HG03095 (cell line): ENCODE results near the gene CIROP.
"Not testable (repeated sequence)": the region's sequence is repeated elsewhere in the genome, so short reads cannot be mapped to it uniquely, and the experiment has no call there.

ENCODE experiments used
- ATAC-seq: cut with Tn5 transposase; IDR thresholded peaks from one replicate; pipeline ENCODE4 v1.9.1; 2021; ENCODE audit warnings: moderate library complexity; ENCODE audit not compliant: unreplicated experiment

Gene CIROP

DNA sequence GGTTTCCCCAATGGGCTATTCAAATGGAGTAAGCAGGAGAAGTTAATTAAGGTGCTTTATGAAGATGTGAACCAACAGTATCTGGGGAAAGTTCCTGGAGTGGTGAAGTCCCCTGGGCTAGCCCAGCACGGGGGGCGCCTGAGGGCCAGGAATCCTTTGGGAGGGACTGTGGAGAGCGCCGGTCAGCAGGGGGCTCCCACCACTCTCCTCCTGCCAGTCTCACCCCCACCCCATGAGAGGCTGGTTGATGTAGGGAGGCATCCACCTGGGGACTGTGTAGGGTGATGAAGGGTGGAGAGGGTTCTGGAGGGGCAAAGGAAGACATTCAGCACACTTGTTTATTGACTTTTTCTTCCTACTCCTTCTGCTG lies 9.9 kb upstream of the CIROP start:
- no peak for ATAC-seq

DNA sequence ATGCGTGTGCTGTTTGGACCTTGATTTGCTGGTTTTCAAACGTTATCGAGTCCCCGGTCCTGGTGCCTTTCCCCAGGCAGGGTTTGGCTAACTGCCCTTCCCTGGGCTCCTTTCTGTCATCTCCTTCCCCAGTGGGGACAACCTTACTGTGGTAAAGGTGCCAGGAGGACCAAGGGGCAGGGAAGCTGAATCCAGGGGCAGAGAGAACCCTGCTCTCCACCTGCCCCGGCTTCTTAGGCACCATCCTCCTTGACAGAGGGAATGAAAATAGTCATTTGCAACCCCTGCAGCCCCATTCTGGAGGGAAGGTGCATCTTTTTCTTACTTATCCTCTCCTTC lies 9.3 kb upstream of the CIROP start:
- ATAC-seq, result no peak

DNA sequence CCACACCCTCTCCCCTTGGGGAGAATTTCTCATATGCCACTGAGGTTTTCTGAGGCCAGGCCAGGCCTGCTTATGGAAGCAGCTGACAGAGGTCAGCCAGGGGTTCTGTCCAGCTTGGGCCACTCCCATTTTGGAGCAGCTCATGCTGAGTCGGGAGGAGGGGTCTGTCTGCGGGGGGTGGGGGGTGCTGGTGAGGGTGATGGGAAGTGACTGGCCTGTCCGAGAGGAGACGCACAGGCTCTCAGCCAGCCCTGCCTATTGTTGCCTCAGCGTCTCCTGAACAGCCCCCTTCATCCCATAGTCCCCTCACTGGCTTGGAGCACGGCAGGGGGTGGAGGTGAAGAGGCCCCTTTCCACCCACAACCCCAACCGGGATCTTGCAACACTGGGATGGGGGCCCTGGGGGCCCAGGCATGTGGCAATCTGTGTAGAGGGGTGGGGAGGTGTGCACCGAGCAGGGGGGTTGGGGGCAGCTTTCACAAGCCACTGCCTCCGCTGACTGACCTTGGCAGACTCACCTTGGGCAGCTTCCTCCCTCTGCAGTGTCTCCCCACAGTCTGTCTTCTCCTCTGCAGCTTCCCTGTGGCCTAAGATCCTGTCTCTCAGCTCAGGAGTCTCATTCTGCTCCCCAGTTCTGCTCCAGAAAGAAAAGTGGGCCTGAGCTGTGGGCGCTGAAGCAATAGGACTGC lies 8.8 kb upstream of the CIROP start:
- no peak for ATAC-seq

DNA sequence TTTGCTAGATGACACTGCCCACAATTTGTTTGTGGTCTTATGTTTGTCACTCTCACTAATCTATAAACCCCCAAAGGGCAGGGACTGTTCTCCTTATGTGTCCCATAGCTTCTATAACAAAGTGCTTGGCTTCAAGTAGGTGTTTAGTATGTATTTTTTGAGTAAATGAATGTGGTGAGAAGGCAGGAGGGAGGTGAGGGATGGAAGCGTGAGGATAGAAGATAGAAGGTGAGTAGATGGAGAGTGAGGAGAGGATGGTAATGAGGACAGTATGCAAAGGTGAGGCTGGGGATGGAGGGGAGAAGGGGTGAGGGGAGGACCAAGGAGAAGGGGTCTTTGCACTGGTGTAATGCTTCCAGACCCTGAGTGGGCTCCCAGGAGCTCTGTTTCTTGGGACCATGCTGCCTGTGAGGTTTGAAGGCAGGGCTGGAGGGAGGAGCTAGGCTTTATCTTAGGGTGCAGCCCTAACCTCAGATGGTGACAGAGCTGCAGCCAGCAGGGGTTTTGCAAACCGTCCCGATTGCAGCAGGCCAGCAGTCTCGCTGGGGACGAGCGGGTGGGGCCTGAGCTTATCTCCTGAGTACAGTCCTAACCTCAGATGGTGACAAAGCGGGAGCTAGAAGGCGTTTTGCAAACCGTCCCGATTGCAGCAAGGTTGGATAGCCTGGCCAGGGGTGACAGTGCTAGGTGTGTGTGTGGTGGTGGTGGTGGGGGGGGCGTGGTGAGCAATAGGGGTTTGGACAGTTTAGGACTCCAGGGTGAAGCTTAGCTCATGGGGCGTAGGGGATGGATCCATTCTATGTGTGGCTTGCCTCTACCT lies 7.8 kb upstream of the CIROP start:
- no peak for ATAC-seq

DNA sequence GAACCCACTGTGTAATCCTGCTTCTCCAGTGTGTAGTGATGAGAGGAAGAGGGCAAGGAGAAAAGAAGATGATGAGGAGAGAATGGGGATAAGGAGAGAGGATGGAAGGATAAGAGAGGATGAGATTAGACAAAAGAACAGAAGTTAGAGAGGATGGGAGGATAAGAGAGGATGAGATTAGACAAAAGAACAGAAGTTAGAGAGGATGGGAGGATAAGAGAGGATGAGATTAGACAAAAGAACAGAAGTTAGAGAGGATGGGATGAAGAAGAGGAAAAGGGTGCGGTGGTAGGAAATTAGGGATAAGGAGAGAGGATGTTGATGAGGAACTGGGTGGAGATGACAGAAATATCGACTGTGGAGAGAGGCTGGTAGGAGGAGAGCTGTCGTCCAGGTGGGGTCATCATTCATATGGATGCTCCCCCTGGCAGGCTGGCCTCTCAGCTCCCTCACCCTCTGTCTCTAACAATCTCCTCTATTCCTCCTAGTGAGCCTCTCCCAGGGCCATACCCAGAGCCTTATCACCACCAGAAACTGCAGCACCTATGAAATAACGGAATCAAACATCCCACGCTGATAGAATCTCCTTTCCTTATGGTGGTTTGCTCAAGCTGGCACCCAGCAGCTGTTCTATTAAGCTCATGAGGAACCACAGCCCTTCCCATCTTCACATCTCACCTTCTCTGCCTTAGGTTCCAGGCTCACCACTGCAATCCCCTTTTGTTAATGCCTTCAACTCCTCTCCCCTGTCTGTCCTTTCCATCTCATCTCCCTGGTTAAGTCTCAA lies 6.0 kb upstream of the CIROP start:
- no peak for ATAC-seq

DNA sequence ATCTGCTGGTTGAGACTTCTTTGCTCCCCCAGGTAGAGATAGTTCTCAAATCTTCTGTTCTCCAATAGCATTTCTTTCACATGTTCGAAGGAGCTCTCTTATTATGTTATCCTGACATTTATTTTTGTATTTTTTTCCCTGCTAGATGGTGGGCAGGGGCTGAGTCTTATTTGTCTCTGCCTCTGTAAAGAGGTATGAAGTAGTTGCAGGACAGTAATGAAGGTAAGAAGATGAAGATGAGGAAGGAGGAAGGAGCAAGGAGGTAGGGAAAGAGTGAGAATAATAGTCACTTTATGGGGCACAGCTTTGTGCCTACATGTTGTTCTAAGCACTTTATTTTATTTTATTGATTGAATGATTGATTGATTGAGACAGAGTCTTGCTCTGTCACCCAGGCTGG lies 5.0 kb upstream of the CIROP start:
- ATAC-seq, result no peak

DNA sequence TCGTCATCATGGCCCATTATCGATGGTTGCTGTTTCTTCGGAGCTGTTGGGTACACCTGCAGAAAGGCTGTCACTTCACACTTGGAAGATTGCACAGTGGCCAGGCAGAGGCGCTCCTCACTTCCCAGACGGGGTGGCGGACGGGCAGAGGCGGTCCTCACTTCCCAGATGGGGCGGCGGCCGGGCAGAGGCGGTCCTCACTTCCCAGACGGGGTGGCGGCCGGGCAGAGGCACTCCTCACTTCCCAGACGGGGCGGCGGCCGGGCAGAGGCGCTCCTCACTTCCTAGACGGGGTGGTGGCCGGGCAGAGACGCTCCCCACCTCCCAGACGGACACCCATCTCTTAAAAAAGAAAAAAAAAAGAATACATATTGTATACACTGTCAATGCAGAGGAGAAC lies 3.4 kb upstream of the CIROP start:
- ATAC-seq, result not testable (repeated sequence)

DNA sequence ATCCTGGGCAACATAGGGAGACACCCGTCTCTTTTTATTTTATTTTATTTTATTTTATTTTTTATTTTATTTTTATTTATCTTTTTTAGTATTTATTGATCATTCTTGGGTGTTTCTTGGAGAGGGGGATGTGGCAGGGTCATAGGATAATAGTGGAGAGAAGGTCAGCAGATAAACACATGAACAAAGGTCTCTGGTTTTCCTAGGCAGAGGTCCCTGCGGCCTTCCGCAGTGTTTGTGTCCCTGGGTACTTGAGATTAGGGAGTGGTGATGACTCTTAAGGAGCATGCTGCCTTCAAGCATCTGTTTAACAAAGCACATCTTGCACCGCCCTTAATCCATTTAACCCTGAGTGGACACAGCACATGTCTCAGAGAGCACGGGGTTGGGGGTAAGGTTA lies 2.8 kb upstream of the CIROP start:
- not testable (repeated sequence) for ATAC-seq

DNA sequence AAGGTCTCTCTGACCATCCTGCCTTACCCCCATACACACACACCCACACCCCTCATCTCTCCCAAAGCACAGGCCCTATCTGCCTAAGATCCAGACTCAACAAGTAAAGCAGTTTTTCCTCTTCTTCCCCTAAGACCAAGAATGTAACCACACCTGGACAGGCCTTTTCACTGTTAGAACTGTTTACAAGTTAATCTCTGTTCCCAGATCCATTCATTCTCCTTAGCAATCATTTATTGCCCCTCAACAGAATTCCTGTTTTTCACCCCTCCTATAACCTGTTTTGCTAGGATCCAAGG lies 1.9 kb upstream of the CIROP start:
- ATAC-seq, result no peak

DNA sequence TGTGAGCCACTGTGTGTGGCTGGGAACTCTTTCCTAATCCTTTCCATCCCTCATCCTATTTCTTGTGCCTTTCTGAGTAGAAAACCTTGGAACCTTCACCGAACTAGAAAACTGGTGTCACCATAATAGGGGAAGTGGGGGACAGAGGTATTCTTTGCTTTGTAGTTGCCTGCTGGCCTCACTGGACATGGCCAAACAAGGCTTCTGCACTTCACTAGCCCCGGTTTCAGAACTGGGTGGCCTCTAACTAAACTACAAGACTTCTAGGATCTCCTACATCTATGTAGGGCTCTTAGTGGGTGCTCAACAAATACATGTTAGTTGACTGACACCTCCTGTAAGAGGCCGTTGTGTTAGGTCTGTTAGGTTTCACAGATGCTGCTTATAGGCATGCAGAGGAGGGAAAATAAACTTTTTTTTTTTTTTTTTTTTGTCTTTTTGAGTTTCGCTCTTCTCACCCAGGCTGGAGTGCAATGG lies 597 bp upstream of the CIROP start:
- ATAC-seq, result no peak

DNA sequence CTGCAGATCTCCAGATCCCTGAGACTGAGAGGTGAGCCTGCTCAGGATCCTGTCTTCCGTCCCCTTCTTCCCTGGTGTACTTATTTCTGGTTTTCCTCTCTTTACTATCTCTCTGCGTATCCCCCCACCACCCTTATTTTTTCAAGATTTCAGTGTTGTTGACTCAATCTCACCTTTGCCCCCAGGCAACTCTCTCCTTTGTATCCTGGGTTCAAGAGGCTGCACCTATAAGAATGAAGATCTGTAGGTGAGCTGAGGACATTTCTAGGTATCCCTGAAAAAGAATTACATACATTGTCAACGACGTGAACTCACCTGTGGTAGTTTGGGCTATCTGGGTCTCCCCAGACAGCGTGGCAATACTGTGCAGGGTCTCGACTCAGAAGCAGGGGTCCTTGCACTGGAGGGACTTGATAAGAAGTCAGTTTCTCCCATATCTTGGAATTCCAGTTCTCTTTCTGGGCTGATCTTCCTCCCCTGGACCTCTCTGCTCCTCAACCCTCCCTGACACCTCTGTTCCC lies 659 bp downstream of the CIROP start:
- ATAC-seq, result no peak

DNA sequence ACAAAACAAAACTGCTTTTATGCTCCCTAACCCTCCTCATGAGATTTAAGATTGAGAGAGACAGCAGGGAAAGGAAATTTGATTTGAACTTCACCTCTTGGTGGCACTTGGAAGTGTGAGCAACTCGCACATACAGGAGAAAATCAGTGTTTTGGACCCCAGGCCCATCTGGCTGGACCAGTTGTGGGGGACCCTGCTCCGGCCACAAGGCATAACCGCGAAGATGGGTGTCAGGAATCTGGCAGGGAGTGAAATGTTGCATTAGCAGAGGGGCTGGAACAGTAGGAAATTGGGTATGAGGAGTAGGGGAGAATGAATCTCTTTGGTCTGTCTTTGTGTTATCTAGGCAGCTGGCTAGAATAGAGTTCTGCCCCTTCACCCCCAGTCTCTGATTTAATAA lies 1.2 kb downstream of the CIROP start:
- no peak for ATAC-seq

DNA sequence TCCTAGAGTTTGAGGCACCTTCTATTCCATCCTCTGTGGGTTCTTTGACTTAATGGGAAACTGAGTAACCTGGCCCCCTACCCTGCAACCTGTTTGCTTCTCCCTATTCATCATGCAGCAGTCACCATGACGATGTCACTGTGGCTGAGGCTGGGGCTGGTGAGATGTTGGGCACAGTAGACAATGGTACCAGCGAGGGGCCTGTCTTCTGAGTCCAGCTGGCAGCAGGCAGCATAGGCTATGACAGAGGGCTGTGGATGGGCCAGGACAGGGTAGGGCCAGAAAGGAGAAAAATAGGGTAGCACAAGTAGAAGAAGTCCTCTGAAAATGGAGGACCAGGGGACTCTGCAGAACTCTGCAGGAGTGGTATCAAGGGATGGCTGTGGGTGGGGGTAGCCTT lies 2.0 kb downstream of the CIROP start:
- ATAC-seq, result no peak

DNA sequence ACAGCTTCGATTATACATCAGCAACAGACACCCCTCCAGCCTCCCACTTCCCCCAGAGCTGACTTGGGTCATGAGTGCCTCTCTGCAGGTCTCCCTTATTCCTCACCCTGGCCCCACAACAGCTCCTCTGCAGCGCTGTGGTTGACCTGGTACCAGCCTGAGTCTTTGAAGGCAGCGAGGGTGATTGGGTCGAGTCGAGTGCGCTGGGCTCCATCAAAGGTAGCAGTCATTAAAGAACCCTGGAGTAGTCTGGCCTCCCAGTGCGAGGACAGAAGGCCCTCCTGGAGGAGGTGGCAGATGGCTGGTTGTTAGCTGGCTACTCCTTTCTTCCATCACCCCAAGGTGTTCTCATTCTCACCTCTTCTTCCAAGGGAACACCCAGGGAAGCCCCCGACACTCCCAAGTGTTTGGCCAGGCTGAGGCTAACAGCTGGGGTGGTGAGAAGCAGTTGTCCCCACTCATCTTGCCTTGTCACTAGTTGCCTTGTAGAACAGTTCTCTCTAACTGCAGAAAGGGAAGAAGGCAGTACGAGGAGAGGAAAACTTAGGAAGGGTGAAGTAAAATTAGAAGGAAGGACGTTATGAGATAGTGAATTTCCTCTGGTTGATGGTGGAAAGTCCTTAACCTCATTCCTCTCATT lies 2.7 kb downstream of the CIROP start:
- no peak for ATAC-seq

DNA sequence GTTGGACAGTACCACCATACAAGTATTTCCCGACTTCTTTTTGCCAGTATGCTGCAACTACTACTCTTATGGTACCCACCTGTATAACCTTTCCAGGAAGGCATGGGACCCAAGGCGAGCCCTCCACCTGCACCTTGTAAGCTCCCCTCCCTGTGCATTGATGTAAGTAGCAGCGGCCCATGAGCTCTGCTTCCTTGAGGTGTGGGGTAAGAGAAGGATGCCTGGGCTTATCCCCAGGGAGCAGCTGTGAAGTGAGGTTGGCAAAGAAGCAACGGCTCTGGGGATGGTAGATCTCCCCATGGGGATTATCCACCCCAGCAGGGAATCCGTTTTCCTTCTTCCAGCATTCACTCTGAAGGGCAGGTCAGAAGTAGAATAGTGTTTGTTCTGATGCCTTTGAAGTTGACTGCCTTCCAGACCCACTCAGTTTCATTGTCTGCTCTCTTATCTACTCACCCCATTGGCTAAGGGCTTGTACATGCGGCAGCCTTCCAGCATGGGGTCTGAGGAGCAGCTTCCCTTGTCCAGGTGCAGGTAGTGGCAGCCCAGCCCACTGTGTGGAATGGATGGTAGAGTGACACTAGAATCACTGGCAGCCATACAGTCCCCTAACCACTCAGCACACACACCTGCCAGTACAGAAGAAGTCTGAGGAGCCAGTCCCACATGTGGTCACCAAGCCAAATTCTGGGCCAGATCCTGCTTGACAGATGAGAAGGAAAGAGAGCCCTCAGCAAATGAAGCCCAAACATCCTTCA lies 3.4 kb downstream of the CIROP start:
- ATAC-seq, result no peak

DNA sequence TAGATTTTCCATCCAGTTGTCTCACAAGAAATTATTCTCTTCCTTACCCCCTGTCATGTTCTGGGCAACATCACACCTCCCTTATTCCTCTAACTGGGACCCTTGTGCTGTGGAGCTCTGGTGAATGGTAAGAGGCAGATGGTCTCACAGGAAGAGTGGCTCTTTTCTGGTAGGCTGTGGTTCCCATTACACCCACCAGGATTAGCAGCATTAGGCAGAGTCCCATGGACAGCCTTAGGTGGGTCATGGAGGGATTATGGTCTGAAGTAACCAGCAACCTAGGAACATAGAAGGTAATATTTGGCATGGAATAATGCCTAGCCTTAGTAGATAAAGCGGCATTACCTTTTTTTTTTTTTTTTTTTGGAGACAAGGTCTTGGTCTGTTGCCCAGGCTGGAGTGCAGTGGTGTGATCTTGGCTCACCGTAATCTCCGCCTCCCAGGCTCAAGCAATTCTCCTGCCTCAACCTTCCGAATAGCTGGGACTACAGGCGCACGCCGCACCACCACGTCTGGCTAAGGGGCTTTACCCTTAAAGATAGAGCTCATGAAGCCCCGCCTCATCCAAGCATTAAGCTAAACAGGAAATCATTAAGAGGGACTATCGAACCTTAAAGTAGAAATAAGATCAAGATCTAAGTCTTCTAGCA lies 5.5 kb downstream of the CIROP start:
- no peak for ATAC-seq

DNA sequence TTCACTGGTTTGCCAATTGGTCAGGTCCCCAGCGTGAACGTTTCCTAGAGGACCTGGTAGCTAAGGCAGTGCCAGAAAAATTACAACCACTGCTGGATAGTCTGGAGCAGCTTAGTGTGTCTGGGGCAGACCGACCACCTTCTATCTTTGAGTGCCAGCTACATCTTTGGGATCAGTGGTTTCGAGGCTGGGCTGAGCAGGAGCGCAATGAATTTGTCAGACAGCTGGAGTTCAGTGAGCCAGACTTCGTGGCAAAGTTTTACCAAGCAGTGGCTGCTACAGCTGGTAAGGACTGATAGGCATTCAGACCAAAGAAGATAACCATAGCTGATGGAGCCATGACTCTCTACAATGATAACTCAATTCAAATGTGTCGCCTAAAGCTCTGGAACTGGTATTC lies 7.0 kb downstream of the CIROP start:
- no peak for ATAC-seq

DNA sequence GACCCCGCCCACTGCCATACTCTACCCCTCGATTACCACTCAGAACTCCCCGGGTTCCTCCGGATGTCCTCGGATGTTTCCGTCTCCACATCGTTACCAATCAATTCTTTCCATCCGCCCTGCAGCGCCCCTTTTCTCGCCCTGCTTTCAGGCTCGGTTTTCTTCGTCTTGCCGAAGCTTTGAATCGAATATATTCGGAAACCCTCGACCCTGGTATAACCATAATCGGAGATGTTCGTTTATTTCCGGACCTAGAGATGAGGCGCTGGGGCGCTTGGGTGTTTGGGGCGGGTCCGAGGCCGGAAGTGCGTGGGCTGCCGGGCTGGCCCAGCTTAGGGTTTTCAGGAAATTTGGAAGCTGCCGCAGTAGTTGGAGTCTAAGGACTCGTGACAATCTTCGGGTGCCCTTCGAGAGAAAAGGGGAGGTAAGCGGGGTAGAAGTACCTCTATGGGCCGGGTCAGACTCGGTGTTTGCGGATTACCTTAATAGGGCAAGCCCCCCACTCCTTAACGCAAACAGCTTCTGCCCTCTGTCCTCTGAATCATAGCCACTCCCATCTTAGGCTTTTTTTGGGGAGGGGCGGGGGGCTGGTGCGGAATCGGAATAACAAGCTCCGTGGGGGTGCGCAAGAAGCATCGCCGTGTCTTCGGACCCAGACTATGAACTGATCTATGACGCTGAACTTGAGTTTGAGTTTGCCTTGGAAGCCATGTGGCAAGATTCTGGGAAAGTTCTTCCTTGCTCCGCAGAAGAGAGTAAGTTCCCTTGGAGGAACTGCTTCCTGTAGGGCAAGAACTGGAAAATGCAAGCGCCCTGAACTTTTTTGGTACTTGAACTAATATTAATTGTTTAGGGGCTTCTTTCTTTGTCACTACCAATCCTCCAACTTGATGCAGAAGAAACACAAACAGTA lies 9.3 kb downstream of the CIROP start, which contains the start of gene C14orf119:
Gene C14orf119, plus strand, starts transcription at position 310 of the 913 bp plus-strand sequence. CDS start 2,154 bp downstream, outside the sequence.
- ATAC-seq, result peak; percentile 85

DNA sequence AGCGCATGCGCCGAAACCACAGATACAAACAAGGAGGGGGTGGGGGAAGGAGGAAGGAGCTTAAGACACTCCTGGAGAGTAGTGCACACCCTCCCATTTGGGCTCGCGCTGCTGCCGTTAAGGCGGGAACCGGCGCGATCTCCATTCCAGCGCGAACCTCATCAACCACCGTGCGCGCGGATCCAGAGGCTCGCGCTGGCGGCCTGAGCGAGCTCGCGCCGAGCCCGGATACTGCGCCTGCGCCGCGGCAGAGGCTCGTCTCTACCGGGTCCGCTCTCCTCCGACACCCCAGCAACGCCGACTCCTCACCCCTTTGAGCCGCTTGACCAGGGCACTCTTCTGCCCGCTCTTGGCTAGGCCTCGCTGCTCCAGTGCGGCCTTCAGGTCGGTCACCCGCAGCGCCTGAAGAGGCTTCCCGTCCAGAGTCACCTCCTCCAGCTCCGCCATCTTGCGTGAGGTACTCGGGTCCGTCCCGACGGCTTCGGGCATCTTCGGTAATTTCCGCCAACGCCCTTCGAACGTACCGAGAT lies 10.1 kb downstream of the CIROP start, which contains the start of gene ACIN1:
Gene ACIN1, minus strand, starts transcription at position 471 of the 530 bp plus-strand sequence. Its CDS starts 24 bp downstream, at position 447.
- ATAC-seq, result peak; percentile 27
